ENCODE measurements around the gene SHANK2.
A peak's percentile ranks its signal among the peaks of the same experiment; 100 is the strongest.

The SHANK2 gene

DNA sequence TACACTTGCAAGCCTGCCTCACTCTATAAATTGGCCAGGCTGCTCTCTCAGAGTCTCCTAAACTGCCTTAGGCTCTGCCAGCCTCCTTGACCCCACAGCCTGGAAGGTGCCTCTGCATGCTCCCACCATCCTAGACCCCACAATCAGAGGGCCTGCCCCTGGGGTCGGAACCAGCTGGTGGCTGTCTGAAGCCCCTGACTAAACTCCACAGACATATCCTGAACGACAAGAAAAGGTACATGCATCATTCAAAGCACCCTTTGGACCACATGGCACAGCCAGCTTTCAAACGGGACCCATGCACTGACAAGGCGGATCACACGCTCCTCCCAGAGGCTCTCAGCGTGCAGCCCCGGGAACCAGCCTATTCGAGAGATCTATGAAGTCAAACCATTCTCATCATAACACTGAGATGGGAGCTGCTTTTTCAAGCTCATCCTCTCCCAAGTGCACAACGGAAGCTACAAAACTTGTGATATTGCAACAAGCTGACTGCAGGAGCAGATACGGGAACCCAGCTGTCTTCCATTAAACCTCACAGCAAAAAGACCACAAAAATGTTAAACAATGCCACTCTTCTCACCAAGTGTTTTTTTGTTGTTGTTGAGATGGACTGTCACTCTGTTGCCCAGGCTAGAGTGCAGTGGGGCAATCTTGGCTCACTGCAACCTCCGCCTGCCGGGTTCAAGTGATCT, 8.1 kb downstream of the SHANK2 start:
- TF ChIP-seq CTCF (IDR thresholded peaks at IDR 0.05; ENCODE audit: low read depth, low read length) = no peak
- peak in 1 of 2 donors; percentile 18 for DNase-seq (ENCODE audit: low read depth in 2 of 2)
- H3K4me3 ChIP-seq (replicated peaks in 1 of 2; ENCODE audit: low read depth in 2 of 2, low read length in 2 of 2) = no peak overlapping the region

GRCh38 chr11:71242391-71242790, 10.0 kb downstream of the SHANK2 start:
- no peak for TF ChIP-seq CTCF (IDR thresholded peaks at IDR 0.05; ENCODE audit: low read depth, low read length)
- no peak for DNase-seq (ENCODE audit: low read depth in 2 of 2)
- H3K4me3 ChIP-seq (replicated peaks in 1 of 2; ENCODE audit: low read depth in 2 of 2, low read length in 2 of 2) = no peak overlapping the region

DNA sequence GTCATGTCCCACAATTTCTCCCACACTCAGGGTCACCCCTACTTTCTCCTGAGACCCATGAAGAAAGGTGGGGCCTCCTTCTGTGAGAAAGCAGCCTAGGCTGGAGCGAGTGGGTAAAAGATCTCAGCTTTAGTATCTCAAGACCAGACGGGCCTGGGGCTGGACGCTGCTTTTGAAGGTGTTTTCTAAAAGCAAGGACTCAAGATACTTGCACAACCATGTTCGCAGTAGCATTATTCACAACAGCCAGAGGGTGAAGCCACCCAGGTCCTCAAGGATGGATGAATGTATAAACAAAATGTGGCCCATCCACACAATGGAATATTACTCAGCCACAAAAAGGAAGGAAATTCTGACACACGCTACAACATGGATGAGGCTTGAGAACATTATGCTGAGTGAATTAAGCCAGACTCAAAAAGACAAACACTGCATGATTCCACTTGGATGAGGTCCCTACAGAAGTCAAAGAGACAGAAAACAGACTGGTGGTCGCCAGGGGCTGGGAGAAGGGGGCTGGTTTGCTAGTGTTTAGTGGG, 10.6 kb downstream of the SHANK2 start:
- peak in 1 of 2 donors; percentile 5 for DNase-seq (ENCODE audit: low read depth in 2 of 2)
- TF ChIP-seq CTCF (IDR thresholded peaks at IDR 0.05; ENCODE audit: low read depth, low read length) = no peak
- H3K4me3 ChIP-seq (replicated peaks in 1 of 2; ENCODE audit: low read depth in 2 of 2, low read length in 2 of 2) = no peak overlapping the region

DNA sequence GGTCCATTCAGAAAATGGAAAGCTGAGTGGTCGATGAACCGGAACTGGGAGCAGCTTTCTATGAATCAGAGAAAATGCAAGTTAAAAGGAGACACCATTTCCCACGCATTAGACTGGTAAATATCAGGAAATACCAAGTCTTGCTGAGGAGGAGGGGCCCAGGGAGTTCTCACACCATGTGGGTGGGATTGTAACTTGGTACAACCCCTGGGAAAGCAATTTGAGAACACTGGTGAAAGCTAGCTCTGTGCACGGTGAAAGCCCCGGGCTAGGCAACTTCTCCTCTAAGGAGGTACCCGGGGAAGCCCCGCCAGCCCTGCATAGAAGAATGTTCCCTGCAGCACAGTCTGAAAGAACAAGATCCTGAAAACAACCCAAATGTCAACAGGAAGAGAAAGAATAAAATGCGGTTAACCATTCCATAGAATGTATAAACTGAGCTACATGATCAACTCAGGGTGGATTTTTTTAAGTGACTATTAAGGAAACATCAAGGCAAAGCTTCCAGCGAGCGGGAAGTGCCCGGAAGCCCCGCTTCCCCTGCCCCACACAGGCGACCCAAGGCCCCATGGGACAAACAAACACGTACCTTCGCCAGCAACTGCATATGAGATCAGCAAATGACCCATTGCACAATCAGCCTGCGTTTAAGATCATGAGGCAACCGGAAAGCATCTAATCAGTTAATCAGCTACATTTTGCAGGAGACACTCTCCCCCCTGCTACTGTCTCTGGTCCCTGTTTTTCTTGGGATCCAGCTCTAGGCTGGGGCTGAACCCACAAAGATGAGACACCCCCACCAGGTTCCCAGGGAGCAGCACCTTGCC, 11.3 kb downstream of the SHANK2 start:
- H3K4me3 ChIP-seq (replicated peaks in 1 of 2; ENCODE audit: low read depth in 2 of 2, low read length in 2 of 2) = peak overlapping the region in 1 of 2 donors; percentile 2
- peak; percentile 82 to 96 for DNase-seq (ENCODE audit: low read depth in 2 of 2)
- no peak for TF ChIP-seq CTCF (IDR thresholded peaks at IDR 0.05; ENCODE audit: low read depth, low read length)

- no peak overlapping the region for H3K4me3 ChIP-seq (replicated peaks in 1 of 2; ENCODE audit: low read depth in 2 of 2, low read length in 2 of 2)
- no peak for DNase-seq (ENCODE audit: low read depth in 2 of 2)
- no peak for TF ChIP-seq CTCF (IDR thresholded peaks at IDR 0.05; ENCODE audit: low read depth, low read length)
Measured at GRCh38 chr11:71240061-71240690, 12.2 kb downstream of the SHANK2 start.

DNA sequence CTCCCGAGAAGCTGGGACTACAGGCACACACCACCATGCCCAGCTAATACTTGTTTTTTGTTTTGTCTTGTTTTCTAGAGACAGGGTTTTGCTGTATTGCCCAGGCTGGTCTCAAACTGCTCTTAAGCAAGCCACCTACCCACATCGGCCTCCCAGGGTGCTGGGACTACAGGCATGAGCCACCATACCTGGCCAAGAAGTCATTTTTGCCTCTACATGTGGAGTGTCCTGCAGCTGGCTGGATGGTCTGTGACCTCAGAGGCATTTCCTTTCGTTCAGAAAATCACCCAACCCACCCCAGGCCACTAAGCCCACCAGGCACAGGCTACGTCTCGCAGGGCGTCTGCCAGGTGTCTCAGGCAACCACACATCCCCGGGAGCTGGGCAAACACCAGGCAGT, 12.8 kb downstream of the SHANK2 start:
- DNase-seq (ENCODE audit: low read depth in 2 of 2) = no peak
- TF ChIP-seq CTCF (IDR thresholded peaks at IDR 0.05; ENCODE audit: low read depth, low read length) = no peak
- no peak overlapping the region for H3K4me3 ChIP-seq (replicated peaks in 1 of 2; ENCODE audit: low read depth in 2 of 2, low read length in 2 of 2)
